Muscle layer of colon (tissue), 2 donors: Measurements from ENCODE around the gene NCOA3.

Experiments
- H3K27ac ChIP-seq: one replicate; pipeline ENCODE4 v1.7.0; 2013; ENCODE audit warnings: low read depth, mild to moderate bottlenecking, low read length, moderate library complexity
- H3K27me3 ChIP-seq, 2 donors: one replicate each; pipeline ENCODE4 v1.7.0; 2013; ENCODE audit warnings: low read length in 2 of 2, mild to moderate bottlenecking in 2 of 2; ENCODE audit not compliant: insufficient read depth in 2 of 2, control insufficient read depth in 1 of 2
- H3K36me3 ChIP-seq: one replicate; pipeline ENCODE4 v1.7.0; 2013; ENCODE audit warnings: mild to moderate bottlenecking, low read length; ENCODE audit not compliant: insufficient read depth
- H3K4me1 ChIP-seq: one replicate; pipeline ENCODE4 v1.7.0; 2013; ENCODE audit warnings: mild to moderate bottlenecking, low read length; ENCODE audit not compliant: insufficient read depth
- H3K4me3 ChIP-seq, 2 donors: one replicate each; pipeline ENCODE4 v1.7.0; 2013; ENCODE audit warnings: low read length in 2 of 2, low read depth in 1 of 2, mild to moderate bottlenecking in 1 of 2, moderate library complexity in 1 of 2
- H3K9ac ChIP-seq: one replicate; pipeline ENCODE4 v1.7.0; 2013; ENCODE audit warnings: low read length
- H3K9me3 ChIP-seq: one replicate; pipeline ENCODE4 v1.7.0; 2013; ENCODE audit warnings: mild to moderate bottlenecking, low read length
- donor health status: abdominal sarcoma.
- donor health status: Adenocarcinoma of cecum.

Gene NCOA3

GRCh38 chr20:47610247-47610944, 108.7 kb downstream of the NCOA3 start:
- H3K9ac ChIP-seq, result no peak overlapping the region
- no peaks in the 10 kb centered on the region for H3K27me3 ChIP-seq
- H3K9me3 ChIP-seq, result no peaks in the 10 kb centered on the region
- H3K4me1 ChIP-seq, result no peaks in the 10 kb centered on the region
- H3K4me3 ChIP-seq, result no peak overlapping the region
- H3K27ac ChIP-seq, result no peak overlapping the region
- no peaks in the 10 kb centered on the region for H3K36me3 ChIP-seq

- no peak overlapping the region for H3K4me3 ChIP-seq
These were observed 109.2 kb downstream of the NCOA3 start for GRCh38 chr20:47610945-47611250.

GRCh38 chr20:47611785-47612184, 110.1 kb downstream of the NCOA3 start:
- H3K9me3 ChIP-seq, result no peaks in the 10 kb centered on the region
- no peaks in the 10 kb centered on the region for H3K36me3 ChIP-seq
- H3K27ac ChIP-seq, result no peak overlapping the region
- H3K27me3 ChIP-seq, result no peaks in the 10 kb centered on the region
- no peak overlapping the region for H3K4me3 ChIP-seq
- H3K9ac ChIP-seq, result no peak overlapping the region
- no peaks in the 10 kb centered on the region for H3K4me1 ChIP-seq

More at GRCh38 chr20:47610945-47611250, 109.2 kb downstream of the NCOA3 start:
- H3K27me3 ChIP-seq, result no peaks in the 10 kb centered on the region
- no peak overlapping the region for H3K27ac ChIP-seq
- H3K9me3 ChIP-seq, result no peaks in the 10 kb centered on the region
- no peaks in the 10 kb centered on the region for H3K4me1 ChIP-seq
- no peaks in the 10 kb centered on the region for H3K36me3 ChIP-seq
- no peak overlapping the region for H3K9ac ChIP-seq

GRCh38 chr20:47612670-47613069, 111.0 kb downstream of the NCOA3 start:
- Histone ChIP-seq H3K27ac (no peak overlapping the region), H3K4me3 (no peak overlapping the region), H3K36me3 (no peaks in the 10 kb centered on the region), H3K4me1 (no peaks in the 10 kb centered on the region), H3K9me3 (no peaks in the 10 kb centered on the region), H3K27me3 (no peaks in the 10 kb centered on the region), H3K9ac (no peak overlapping the region)

GRCh38 chr20:47614703-47615309, 113.1 kb downstream of the NCOA3 start:
- H3K4me1 ChIP-seq, result no peaks in the 10 kb centered on the region
- H3K27me3 ChIP-seq, result no peaks in the 10 kb centered on the region
- no peaks in the 10 kb centered on the region for H3K9me3 ChIP-seq
- no peaks in the 10 kb centered on the region for H3K36me3 ChIP-seq
- no peak overlapping the region for H3K9ac ChIP-seq
- no peak overlapping the region for H3K4me3 ChIP-seq
- H3K27ac ChIP-seq, result no peak overlapping the region

DNA sequence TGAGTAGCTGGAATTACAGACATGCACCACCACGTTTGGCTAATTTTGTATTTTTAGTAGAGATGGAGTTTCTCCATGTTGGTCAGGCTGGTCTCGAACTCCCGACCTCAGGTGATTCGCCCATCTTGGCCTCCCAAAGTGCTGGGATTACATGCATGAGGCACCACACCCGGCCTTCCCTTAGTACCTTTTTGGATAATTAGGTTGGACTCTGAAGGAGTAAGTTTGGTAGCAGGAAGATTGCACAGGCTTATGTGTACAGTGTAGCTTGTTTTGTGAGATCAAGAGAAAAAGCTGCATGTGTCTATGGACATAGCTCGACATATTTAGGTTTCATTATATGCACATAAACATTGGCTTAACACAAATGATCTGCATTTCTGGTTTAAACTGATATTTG, 116.8 kb downstream of the NCOA3 start:
- Histone ChIP-seq H3K27ac (no peak overlapping the region), H3K9me3 (no peaks in the 10 kb centered on the region), H3K36me3 (no peaks in the 10 kb centered on the region), H3K9ac (no peak overlapping the region), H3K27me3 (no peaks in the 10 kb centered on the region), H3K4me1 (no peaks in the 10 kb centered on the region), H3K4me3 (no peak overlapping the region)

DNA sequence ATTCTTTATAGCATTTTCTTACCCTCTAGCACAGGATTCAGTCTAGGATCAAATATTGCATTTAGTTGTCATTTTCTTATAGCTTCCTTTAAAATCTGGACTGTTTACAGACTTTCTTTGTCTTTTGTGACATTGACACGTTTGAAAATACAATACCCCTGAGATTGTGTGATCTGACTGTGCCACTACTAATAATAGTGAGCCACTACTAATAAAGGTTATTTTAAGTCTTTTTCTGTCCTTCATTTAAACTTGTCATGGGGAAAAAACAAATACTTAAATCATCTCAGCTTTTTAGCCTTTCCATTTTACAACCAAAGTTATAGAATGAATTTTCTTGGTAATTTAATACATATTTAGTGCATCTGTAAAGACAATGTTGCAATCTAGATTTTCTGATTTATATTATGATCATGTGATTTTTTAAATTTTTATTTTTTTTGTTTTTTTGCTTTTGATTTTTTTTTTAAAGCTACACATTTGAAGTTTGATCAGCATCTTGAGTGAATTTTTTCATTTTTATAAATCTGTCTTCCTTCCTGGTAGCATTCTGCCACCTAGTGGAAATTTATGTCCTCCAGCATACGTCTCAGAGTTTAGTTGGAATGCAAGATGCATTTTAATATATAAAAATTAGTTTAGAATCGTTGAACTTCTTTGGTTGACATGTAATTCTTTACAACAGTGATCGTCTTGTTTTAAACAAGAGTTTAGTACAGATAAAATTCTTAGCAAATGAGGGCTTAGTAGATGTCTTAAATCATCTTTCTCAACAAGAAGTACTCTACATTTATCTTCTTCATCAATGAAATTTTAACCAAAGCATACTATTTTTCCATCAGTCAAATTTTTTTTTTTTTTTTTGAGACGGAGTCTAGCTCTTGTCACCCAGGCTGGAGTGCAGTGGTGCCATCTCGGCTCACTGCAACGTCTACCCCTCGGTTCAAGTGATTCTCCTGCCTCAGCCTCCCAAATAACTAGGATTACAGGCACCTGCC, 119.4 kb downstream of the NCOA3 start:
- H3K27me3 ChIP-seq, result no peaks in the 10 kb centered on the region
- H3K9ac ChIP-seq, result no peak overlapping the region
- H3K27ac ChIP-seq, result no peak overlapping the region
- H3K4me1 ChIP-seq, result no peaks in the 10 kb centered on the region
- H3K9me3 ChIP-seq, result no peaks in the 10 kb centered on the region
- H3K4me3 ChIP-seq, result no peak overlapping the region
- no peaks in the 10 kb centered on the region for H3K36me3 ChIP-seq

GRCh38 chr20:47622118-47622665, 120.5 kb downstream of the NCOA3 start:
- Histone ChIP-seq H3K9ac (no peak overlapping the region), H3K27ac (no peak overlapping the region), H3K4me3 (no peak overlapping the region), H3K9me3 (no peaks in the 10 kb centered on the region), H3K4me1 (no peaks in the 10 kb centered on the region), H3K27me3 (no peaks in the 10 kb centered on the region), H3K36me3 (peaks cover under 1% of the 10 kb centered on the region)

- Histone ChIP-seq H3K4me3 (no peak overlapping the region), H3K27ac (no peak overlapping the region), H3K9ac (no peak overlapping the region), H3K27me3 (no peaks in the 10 kb centered on the region), H3K9me3 (no peaks in the 10 kb centered on the region), H3K36me3 (peaks cover 9% of the 10 kb centered on the region), H3K4me1 (no peaks in the 10 kb centered on the region)
These were observed 121.5 kb downstream of the NCOA3 start for GRCh38 chr20:47623206-47623605.

DNA sequence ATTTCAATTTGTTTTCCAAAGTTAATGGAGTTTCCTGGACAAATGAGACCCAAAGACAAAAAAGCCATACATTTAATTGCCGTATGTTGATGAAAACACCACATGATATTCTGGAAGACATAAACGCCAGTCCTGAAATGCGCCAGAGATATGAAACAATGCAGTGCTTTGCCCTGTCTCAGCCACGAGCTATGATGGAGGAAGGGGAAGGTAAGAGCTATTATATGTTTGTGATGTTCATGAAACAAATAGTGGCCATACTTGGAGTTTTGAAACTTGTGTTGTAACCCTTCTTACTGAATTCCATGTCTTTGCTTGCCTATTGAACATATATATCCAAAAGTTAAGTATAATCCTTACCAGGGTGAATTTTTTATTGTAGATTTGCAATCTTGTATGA, 125.9 kb downstream of the NCOA3 start:
- H3K4me1 ChIP-seq, result no peaks in the 10 kb centered on the region
- no peak overlapping the region for H3K27ac ChIP-seq
- H3K27me3 ChIP-seq, result no peaks in the 10 kb centered on the region
- H3K9me3 ChIP-seq, result no peaks in the 10 kb centered on the region
- no peak overlapping the region for H3K4me3 ChIP-seq
- peaks cover 13% of the 10 kb centered on the region for H3K36me3 ChIP-seq
- H3K9ac ChIP-seq, result no peak overlapping the region

DNA sequence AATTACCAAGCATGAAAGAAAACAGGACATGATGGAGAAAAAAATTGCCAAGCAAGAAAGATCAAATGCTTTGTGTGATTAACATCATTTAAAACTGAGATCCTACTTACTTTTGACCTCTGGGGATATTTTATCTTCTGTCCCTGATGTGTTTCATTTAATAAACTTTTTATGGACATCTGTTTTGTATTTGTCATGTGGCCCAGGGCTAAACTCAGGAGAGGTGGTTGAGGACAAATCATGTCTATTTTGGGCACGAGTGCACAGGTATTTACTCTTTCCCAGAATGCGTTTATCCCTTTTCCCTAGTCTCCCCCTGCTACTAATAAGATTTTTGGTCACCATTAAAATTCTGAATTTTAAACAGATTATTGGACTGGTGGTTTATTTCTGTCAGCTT, 128.2 kb downstream of the NCOA3 start:
- H3K36me3 ChIP-seq, result peaks cover 19% of the 10 kb centered on the region

More for the DNA sequence above, 128.2 kb downstream of the NCOA3 start:
- no peaks in the 10 kb centered on the region for H3K9me3 ChIP-seq
- no peaks in the 10 kb centered on the region for H3K4me1 ChIP-seq
- H3K9ac ChIP-seq, result no peak overlapping the region
- H3K27ac ChIP-seq, result no peak overlapping the region
- no peaks in the 10 kb centered on the region for H3K27me3 ChIP-seq
- no peak overlapping the region for H3K4me3 ChIP-seq
